K562 (cell line): Measurements from ENCODE around the gene MVK.

ENCODE experiments used
- CTBP1 ChIP-seq: fragments of 450-650 bp; IDR thresholded peaks from 2 replicates; pipeline ENCODE4 v1.6.1; 2016; ENCODE audit warnings: borderline replicate concordance
- CTCF ChIP-seq, 3 experiments: IDR thresholded peaks in 2 of 3; conservative IDR thresholded peaks in 1 of 3; 2 replicates each; pipeline ENCODE4 v1.5.1; 2011 to 2012; ENCODE audit warnings: low read length in 3 of 3, mild to moderate bottlenecking in 3 of 3, control low read depth in 2 of 3, improper control_type of control experiment in 1 of 3, inconsistent platforms in 1 of 3, low read depth in 1 of 3, mixed read lengths in 1 of 3, moderate library complexity in 1 of 3; ENCODE audit not compliant: insufficient read depth in 2 of 3
- EZH2 ChIP-seq: IDR thresholded peaks from 2 replicates; pipeline ENCODE4 v1.6.1; 2012; ENCODE audit warnings: low read depth, mild to moderate bottlenecking, inconsistent platforms, low read length, borderline replicate concordance
- FUS ChIP-seq: fragments of 200-400 bp; formaldehyde crosslinking; optimal IDR thresholded peaks from 2 replicates; pipeline ENCODE3; 2017; ENCODE audit warnings: low read depth, low read length
- MAX ChIP-seq: sonication (generic); formaldehyde crosslinking; IDR thresholded peaks from 2 replicates; pipeline ENCODE4 v1.9.0; 2022; ENCODE audit warnings: mild to moderate bottlenecking, missing genetic modification reagents
- RFX5 ChIP-seq: IDR thresholded peaks from 2 replicates; pipeline ENCODE4 v1.6.1; 2011; ENCODE audit warnings: low read depth, mild to moderate bottlenecking, improper control_type of control experiment, low read length
- SIN3A ChIP-seq, 2 experiments: fragments of 150-350 bp in 1 of 2; IDR thresholded peaks; 2 replicates each; pipeline ENCODE4 v1.6.1; 2011 to 2016; ENCODE audit warnings: borderline replicate concordance in 2 of 2, low read depth in 2 of 2, low read length in 2 of 2, mild to moderate bottlenecking in 2 of 2, moderate library complexity in 2 of 2; ENCODE audit not compliant: control insufficient read depth in 1 of 2

- TF ChIP-seq CTCF (IDR thresholded peaks at IDR 0.05 in 2 of 3, conservative IDR thresholded peaks at IDR 0.05 in 1 of 3; ENCODE audit: insufficient read depth in 2 of 3, low read depth in 1 of 3, low read length in 3 of 3) = no peak
- no peak for TF ChIP-seq SIN3A (IDR thresholded peaks at IDR 0.05; ENCODE audit: borderline replicate concordance in 2 of 2, control insufficient read depth in 1 of 2, low read depth in 2 of 2, low read length in 2 of 2)
- no peak for TF ChIP-seq RFX5
- TF ChIP-seq CTBP1 = no peak
- TF ChIP-seq MAX = no peak
- TF ChIP-seq EZH2 = no peak
- no peak for TF ChIP-seq FUS
These were observed 16.4 kb upstream of the MVK start for GRCh38 chr12:109557200-109557599.
